ENCODE measurements around the gene NCOA7.

- no peak for TF ChIP-seq CTCF (IDR thresholded peaks at IDR 0.05; ENCODE audit: control extremely low read depth in 1 of 3, insufficient read depth in 1 of 3, low read depth in 1 of 3, low read length in 3 of 3)
- TF ChIP-seq POLR2AphosphoS5 (IDR thresholded peaks at IDR 0.05; ENCODE audit: low read depth, low read length) = no peak
- no peak for TF ChIP-seq POU5F1 (IDR thresholded peaks at IDR 0.05; ENCODE audit: low read depth, low read length)
- no peak for TF ChIP-seq SIN3A (conservative IDR thresholded peaks at IDR 0.05 in 1 of 2, IDR thresholded peaks at IDR 0.05 in 1 of 2; ENCODE audit: low read depth in 1 of 2, low read length in 2 of 2)
- no peak for TF ChIP-seq YY1 (IDR thresholded peaks at IDR 0.05; ENCODE audit: low read depth, low read length)
These were observed 2.5 kb downstream of the NCOA7 start for GRCh38 chr6:125793280-125793679.
